Sigmoid colon (tissue), 7 donors: ENCODE results near the gene TLDC2. TPM values are rescaled to one million over a fixed set of nuclear protein-coding genes. Genes with fewer than 3 reads are reported as not detected.

Experiments used
- DNase-seq: peaks from one replicate; pipeline ENCODE4 v3.0.0-alpha.2; 2019
- H3K27ac ChIP-seq, 4 donors: fragments of 200-600 bp; sonication (generic); one replicate each; pipeline ENCODE4 v1.5.1; 2016 to 2019; ENCODE audit warnings: mild to moderate bottlenecking in 1 of 4
- H3K27me3 ChIP-seq, 3 donors: fragments of 200-600 bp; sonication (generic); one replicate each; pipeline ENCODE4 v1.5.1; 2019; ENCODE audit warnings: mild to moderate bottlenecking in 1 of 3
- H3K36me3 ChIP-seq, 4 donors: fragments of 200-600 bp; sonication (generic); one replicate each; pipeline ENCODE4 v1.5.1; 2016 to 2019
- H3K4me1 ChIP-seq, 4 donors: fragments of 200-600 bp; sonication (generic); one replicate each; pipeline ENCODE4 v1.5.1; 2017 to 2019
- H3K4me3 ChIP-seq, 4 donors: fragments of 200-600 bp; sonication (generic); one replicate each; pipeline ENCODE4 v1.5.1; 2017 to 2019; ENCODE audit warnings: mild to moderate bottlenecking in 2 of 4, moderate library complexity in 1 of 4
- H3K9me3 ChIP-seq, 4 donors: fragments of 200-600 bp in 3 of 4; sonication (generic) in 3 of 4; one replicate each; pipeline versions ENCODE4 v1.5.1 to v1.6.1; 2013 to 2019
- EP300 ChIP-seq, 4 donors: sonication (generic); formaldehyde crosslinking; IDR thresholded peaks; one replicate each; pipeline ENCODE4 v1.6.1; 2017; ENCODE audit warnings: antibody characterized with exemption in 4 of 4
- POLR2A ChIP-seq, 2 donors: fragments of 450-650 bp; IDR thresholded peaks; one replicate each; pipeline ENCODE4 v1.6.1; 2016; ENCODE audit warnings: antibody characterized with exemption in 2 of 2, mild to moderate bottlenecking in 2 of 2, moderate library complexity in 2 of 2
- POLR2AphosphoS5 ChIP-seq, 4 donors: sonication (generic); formaldehyde crosslinking; IDR thresholded peaks; one replicate each; pipeline ENCODE4 v1.6.1; 2017; ENCODE audit warnings: antibody characterized with exemption in 4 of 4
- WGBS, 2 donors: extraction: QIAGEN DNeasy Blood & Tissue Kit; methylation state at CpG; one replicate each; pipeline ENCODE4 v1.1.7; 2013; 5-methylcytosine and 5-hydroxymethylcytosine counted together
- intact Hi-C: fragments of 100-400 bp; cut with DNase I; formaldehyde crosslinking; loops from one replicate; pipeline ENCODE4 v1.15.1; 2023
- polyA plus RNA-seq, 3 donors: library from polyadenylated mRNA; stranded (reverse); fragments of 200-250 nt; gene quantifications; one replicate each; pipeline ENCODE4 v1.2.3, GENCODE V29; 2013
- total RNA-seq, 4 donors: library from RNA; depleted of rRNA; stranded (reverse); fragments of >200 nt; gene quantifications; one replicate each; pipeline ENCODE4 v1.1.0, GENCODE V29; 2016
- TF ChIP-seq, protein P1 (sequence below), 4 experiments: fragments of 450-650 bp in 3 of 4; fragments of 200-600 bp in 1 of 4; IDR thresholded peaks; one replicate each; pipeline ENCODE4 v1.5.1; 2016 to 2019; ENCODE audit warnings: antibody characterized with exemption in 4 of 4, mild to moderate bottlenecking in 3 of 4, moderate library complexity in 2 of 4
- donor health status: healthy with polysubstance abuse.
- donor health status: Bipolar disorder and iron deficiency.
- donor health status: healthy.

The TLDC2 gene
- total and polyA plus RNA-seq, 7 donors = 0.36 to 25.8 (median 19.4) TPM; not detected in 3

DNA sequence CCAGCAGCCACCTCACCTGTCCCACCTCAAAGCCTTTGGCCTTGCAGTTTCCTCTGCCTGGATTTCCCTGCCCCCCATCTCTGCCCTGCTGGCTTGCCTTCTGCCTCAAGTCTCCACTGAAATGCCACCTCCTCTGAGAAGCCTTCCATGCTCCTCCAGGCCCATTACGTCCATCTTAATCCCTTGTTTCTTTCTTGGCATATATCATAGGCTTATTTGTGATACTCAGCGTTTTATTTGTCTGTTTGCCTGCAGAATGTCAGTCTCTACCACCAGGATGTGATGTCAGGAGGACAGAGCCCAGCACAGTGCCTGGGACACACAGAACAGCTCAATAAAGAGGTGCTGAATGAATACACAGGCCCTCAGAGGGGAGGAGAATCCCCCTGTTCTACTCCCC, 24.4 kb upstream of the TLDC2 start:
- Histone ChIP-seq H3K9me3 (no peaks in the 10 kb centered on the region), H3K36me3 (peaks cover 0 to 3% (median 0%) of the 10 kb centered on the region in 4 donors), H3K27me3 (no peaks in the 10 kb centered on the region), H3K4me3 (peak overlapping the region in 1 of 4 donors; percentile 38), H3K27ac (peak overlapping the region; percentile 95 to 99 (median 98)), H3K4me1 (peaks cover 0 to 87% (median 85%) of the 10 kb centered on the region in 4 donors)
- intact Hi-C loops = no loop called here
- WGBS, 2 donors = 83 to 91% methylated on average over 2 of the region's 2 CpGs
- TF ChIP-seq EP300 (IDR thresholded peaks at IDR 0.05) (no peak), POLR2A (IDR thresholded peaks at IDR 0.05) (no peak), POLR2AphosphoS5 (IDR thresholded peaks at IDR 0.05) (no peak)
- TF ChIP-seq, protein P1, sequence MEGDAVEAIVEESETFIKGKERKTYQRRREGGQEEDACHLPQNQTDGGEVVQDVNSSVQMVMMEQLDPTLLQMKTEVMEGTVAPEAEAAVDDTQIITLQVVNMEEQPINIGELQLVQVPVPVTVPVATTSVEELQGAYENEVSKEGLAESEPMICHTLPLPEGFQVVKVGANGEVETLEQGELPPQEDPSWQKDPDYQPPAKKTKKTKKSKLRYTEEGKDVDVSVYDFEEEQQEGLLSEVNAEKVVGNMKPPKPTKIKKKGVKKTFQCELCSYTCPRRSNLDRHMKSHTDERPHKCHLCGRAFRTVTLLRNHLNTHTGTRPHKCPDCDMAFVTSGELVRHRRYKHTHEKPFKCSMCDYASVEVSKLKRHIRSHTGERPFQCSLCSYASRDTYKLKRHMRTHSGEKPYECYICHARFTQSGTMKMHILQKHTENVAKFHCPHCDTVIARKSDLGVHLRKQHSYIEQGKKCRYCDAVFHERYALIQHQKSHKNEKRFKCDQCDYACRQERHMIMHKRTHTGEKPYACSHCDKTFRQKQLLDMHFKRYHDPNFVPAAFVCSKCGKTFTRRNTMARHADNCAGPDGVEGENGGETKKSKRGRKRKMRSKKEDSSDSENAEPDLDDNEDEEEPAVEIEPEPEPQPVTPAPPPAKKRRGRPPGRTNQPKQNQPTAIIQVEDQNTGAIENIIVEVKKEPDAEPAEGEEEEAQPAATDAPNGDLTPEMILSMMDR (IDR thresholded peaks at IDR 0.05) = no peak
- no peak for DNase-seq

DNA sequence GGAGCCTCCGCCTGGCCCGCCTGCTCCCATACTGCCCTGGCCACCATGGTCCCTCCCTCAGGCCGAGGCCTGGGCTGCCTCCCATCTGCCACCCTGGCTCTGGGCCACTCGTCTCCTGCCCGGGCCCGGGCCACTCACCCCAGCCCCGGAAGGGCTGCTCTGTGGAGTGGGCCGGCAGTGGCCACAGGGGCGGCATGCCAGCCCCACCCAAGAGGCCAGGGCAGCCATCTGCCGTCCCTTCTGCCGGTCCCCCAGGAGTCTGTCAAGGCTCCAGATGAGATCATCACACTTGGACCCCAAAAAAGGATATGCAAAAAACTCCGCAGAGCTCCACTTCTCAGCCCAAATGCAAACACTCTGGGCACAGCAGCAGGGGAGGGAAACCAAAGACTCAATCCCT, 23.8 kb upstream of the TLDC2 start:
- Histone ChIP-seq H3K36me3 (peaks cover 0 to 3% (median 0%) of the 10 kb centered on the region in 4 donors), H3K4me1 (peaks cover 0 to 88% (median 86%) of the 10 kb centered on the region in 4 donors), H3K9me3 (no peaks in the 10 kb centered on the region), H3K27me3 (no peaks in the 10 kb centered on the region), H3K27ac (peak overlapping the region; percentile 95 to 99 (median 98)), H3K4me3 (peak overlapping the region in 2 of 4 donors; percentile 15 to 38)
- intact Hi-C loops = no loop called here
- no peak for TF ChIP-seq POLR2AphosphoS5 (IDR thresholded peaks at IDR 0.05)
- WGBS, 2 donors = 72 to 79% methylated on average over 12 of the region's 12 CpGs
- no peak for DNase-seq

DNA sequence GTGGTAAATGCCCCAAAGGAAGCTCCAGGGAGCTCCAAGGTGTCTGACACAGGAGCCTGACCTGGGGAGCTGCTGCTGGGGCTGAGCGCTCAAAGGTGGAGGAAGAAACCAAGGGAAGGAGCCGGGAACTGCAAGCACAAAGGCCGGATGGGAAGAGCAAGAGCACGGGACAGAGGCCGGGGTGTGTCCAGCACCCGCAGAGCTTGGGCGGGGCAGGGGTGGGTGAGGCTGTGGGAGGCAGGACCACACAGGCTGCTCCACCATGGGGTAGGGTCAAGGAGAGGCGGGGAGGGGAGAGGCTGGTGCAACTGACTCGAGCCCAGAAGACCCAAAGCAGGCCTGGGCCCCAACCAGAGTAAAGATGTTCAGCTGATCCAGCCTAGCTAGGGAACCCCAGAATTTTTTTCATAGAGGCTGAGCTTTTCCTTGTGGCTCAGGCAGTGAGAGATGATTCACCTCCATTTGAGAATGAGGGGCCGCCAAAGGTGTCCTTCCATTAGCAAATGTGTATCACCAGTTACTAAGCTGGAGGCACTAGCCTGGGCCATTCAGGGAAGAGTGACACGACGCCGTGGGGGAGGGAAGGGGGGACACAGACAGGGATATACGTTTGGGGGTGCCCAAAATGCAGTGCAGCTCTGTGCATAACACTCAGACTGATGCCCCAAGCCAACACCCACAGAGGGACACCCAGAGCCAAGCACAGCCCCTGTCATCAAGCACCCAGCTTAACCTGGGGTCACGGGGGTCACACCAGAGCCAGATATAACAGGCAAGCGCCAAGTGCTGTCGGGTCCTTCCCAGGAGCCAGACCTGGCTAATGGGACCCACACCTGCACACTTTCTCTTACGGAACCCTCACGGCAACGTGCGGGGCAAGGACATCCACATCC, 21.3 kb upstream of the TLDC2 start:
- WGBS, 2 donors = 56 to 73% methylated on average over 21 of the region's 21 CpGs
- intact Hi-C loops = no loop called here
- TF ChIP-seq POLR2A (IDR thresholded peaks at IDR 0.05) = no peak
- TF ChIP-seq, protein P1 (IDR thresholded peaks at IDR 0.05) = no peak
- TF ChIP-seq EP300 (IDR thresholded peaks at IDR 0.05) = no peak
- TF ChIP-seq POLR2AphosphoS5 (IDR thresholded peaks at IDR 0.05) = no peak
- DNase-seq = no peak
- Histone ChIP-seq H3K4me3 (no peak overlapping the region), H3K27ac (peak overlapping the region; percentile 95 to 99 (median 98)), H3K27me3 (no peaks in the 10 kb centered on the region), H3K4me1 (peaks cover 0 to 86% (median 85%) of the 10 kb centered on the region in 4 donors), H3K9me3 (no peaks in the 10 kb centered on the region), H3K36me3 (peaks cover 0 to 3% (median 0%) of the 10 kb centered on the region in 4 donors)

DNA sequence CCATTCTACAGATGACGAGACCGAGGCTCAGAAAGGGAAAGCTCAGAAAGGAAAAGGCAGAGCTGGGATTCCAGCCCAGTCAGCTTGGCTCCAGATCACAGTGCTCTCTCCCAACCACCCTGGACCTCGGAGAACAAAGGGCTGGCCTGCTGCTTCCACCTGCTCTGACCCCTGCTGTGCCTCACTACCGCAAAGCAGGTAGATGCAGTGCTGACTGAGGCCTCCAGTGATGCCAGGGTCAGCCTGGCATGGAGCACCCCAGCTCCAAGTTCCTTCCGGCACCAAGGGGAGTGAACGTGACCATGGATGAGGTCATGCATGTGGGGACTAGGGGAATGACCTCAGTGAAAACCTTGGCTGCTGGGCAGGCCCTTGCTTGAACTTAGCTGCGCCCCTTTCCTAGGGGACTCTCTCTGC, 20.7 kb upstream of the TLDC2 start:
- Histone ChIP-seq H3K36me3 (peaks cover 0 to 3% (median 0%) of the 10 kb centered on the region in 4 donors), H3K27ac (peak overlapping the region; percentile 95 to 99 (median 98)), H3K4me3 (no peak overlapping the region), H3K4me1 (peaks cover 0 to 87% (median 86%) of the 10 kb centered on the region in 4 donors), H3K27me3 (no peaks in the 10 kb centered on the region), H3K9me3 (no peaks in the 10 kb centered on the region)
- no peak for DNase-seq
- TF ChIP-seq EP300 (IDR thresholded peaks at IDR 0.05) = no peak
- TF ChIP-seq, protein P1 (IDR thresholded peaks at IDR 0.05) = no peak
- no peak for TF ChIP-seq POLR2A (IDR thresholded peaks at IDR 0.05)
- TF ChIP-seq POLR2AphosphoS5 (IDR thresholded peaks at IDR 0.05) = no peak
- intact Hi-C loops = no loop called here
- WGBS, 2 donors = 82 to 85% methylated on average over 7 of the region's 7 CpGs

DNA sequence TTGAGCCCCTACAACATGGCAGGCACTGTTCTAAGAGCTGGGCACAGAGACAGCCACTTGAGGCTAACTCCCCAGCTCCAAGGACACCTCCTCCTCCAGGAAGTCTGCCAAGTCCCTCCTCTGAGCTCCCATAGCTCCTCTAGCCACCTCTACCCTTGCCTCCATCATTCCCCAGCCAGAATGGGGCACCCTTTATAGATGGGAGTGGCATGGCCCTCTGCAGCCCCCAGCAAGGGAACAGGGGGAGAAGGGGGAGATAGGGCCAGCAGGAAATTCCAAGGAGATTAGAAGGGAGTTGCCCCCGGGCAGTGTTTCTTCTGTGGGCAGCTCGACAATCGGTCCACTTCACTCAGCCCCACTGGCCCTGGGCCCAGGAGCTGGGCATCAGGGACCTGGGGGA, 19.7 kb upstream of the TLDC2 start:
- Histone ChIP-seq H3K27ac (peak overlapping the region; percentile 95 to 99 (median 98)), H3K9me3 (no peaks in the 10 kb centered on the region), H3K4me3 (no peak overlapping the region), H3K36me3 (peaks cover 0 to 3% (median 0%) of the 10 kb centered on the region in 4 donors), H3K4me1 (peaks cover 0 to 96% (median 94%) of the 10 kb centered on the region in 4 donors), H3K27me3 (no peaks in the 10 kb centered on the region)
- 79 to 85% methylated on average over 3 of the region's 3 CpGs for WGBS, 2 donors
- intact Hi-C loops = no loop called here
- no peak for TF ChIP-seq EP300 (IDR thresholded peaks at IDR 0.05)
- no peak for TF ChIP-seq POLR2A (IDR thresholded peaks at IDR 0.05)
- no peak for TF ChIP-seq POLR2AphosphoS5 (IDR thresholded peaks at IDR 0.05)
- DNase-seq = no peak
